Astrocyte (in vitro differentiated cells and primary cell): Measurements from ENCODE around the gene ERFL.

ENCODE experiments used
- EZH2 ChIP-seq: IDR thresholded peaks from 2 replicates; pipeline ENCODE4 v1.6.1; 2012; ENCODE audit warnings: mild to moderate bottlenecking, low read length, inconsistent platforms; ENCODE audit not compliant: insufficient read depth
- TF ChIP-seq, protein P1 (sequence below): IDR thresholded peaks from 2 replicates; pipeline ENCODE4 v1.5.1; 2011; ENCODE audit warnings: low read depth, mild to moderate bottlenecking, inconsistent platforms, low read length, moderate library complexity; ENCODE audit not compliant: insufficient read depth

DNA sequence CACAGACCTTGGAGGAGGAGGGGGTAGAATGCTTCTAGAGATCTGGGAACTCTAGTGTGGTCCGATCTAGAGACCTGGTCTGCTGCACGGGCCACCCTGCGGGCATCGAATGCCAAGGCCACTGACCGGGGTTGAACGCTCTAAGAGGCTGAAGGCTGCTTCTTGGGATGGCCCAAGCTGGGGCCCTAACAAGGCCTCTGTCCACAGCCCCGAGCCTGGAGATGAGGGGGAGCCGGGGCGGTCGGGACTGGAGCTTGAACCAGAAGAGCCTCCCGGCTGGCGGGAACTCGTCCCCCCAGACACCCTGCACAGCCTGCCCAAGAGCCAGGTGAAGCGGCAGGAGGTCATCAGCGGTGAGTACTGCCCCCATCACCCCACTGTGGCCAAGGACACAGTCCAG is 30.0 kb downstream of the ERFL start:
- TF ChIP-seq, protein P1, sequence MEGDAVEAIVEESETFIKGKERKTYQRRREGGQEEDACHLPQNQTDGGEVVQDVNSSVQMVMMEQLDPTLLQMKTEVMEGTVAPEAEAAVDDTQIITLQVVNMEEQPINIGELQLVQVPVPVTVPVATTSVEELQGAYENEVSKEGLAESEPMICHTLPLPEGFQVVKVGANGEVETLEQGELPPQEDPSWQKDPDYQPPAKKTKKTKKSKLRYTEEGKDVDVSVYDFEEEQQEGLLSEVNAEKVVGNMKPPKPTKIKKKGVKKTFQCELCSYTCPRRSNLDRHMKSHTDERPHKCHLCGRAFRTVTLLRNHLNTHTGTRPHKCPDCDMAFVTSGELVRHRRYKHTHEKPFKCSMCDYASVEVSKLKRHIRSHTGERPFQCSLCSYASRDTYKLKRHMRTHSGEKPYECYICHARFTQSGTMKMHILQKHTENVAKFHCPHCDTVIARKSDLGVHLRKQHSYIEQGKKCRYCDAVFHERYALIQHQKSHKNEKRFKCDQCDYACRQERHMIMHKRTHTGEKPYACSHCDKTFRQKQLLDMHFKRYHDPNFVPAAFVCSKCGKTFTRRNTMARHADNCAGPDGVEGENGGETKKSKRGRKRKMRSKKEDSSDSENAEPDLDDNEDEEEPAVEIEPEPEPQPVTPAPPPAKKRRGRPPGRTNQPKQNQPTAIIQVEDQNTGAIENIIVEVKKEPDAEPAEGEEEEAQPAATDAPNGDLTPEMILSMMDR = no peak
- no peak for TF ChIP-seq EZH2
